H1 (cell line): ENCODE measurements around the gene MRPL50. TPM values are rescaled to one million over a fixed set of nuclear protein-coding genes. Genes with fewer than 3 reads are reported as not detected.
"Not testable (repeated sequence)": the region's sequence is repeated elsewhere in the genome, so short reads cannot be mapped to it uniquely, and the experiment has no call there.

Experiments
- CTCF ChIA-PET: fragments of 300-600 bp; sonication (Branson Sonifier 250); formaldehyde crosslinking; loops from one replicate; lab custom pipeline; 2021; ENCODE audit not compliant: partially characterized antibody; lab: Charles Lee
- POLR2A ChIA-PET: fragments of 300-600 bp; sonication (Branson Sonifier 250); formaldehyde crosslinking; loops from one replicate; lab custom pipeline; 2021; ENCODE audit warnings: inconsistent platforms; ENCODE audit not compliant: partially characterized antibody; lab: Charles Lee
- DNase-seq, 2 experiments: peaks; one replicate each; pipeline versions ENCODE4 v3.0.0 to v3.0.0-alpha.2; 2010 to 2022; ENCODE audit warnings: low spot score in 2 of 2, low read depth in 1 of 2, mixed read lengths in 1 of 2
- FAIRE-seq: peaks from 2 replicates; lab custom pipeline; 2011; peaks lifted over from hg19 to GRCh38; lab: Jason Lieb, UNC
- H2AFZ ChIP-seq: 2 replicates; pipeline ENCODE4 v1.8.1; 2012; ENCODE audit warnings: low read length, inconsistent platforms
- H2AK5ac ChIP-seq: 2 replicates; pipeline ENCODE4 v1.6.1; 2013; ENCODE audit warnings: low read depth, low read length
- H2BK120ac ChIP-seq: replicated peaks from 2 replicates; pipeline ENCODE3; 2013; ENCODE audit warnings: low read depth, low read length, inconsistent platforms
- H2BK12ac ChIP-seq: 2 replicates; pipeline ENCODE4 v1.6.1; 2013; ENCODE audit warnings: low read depth, low read length
- H2BK15ac ChIP-seq: 2 replicates; pipeline ENCODE4 v1.6.1; 2013; ENCODE audit warnings: low read length
- H2BK20ac ChIP-seq: 2 replicates; pipeline ENCODE4 v1.6.1; 2013; ENCODE audit warnings: low read length
- H2BK5ac ChIP-seq: 2 replicates; pipeline ENCODE4 v1.6.1; 2013; ENCODE audit warnings: low read depth, low read length
- H3K14ac ChIP-seq: 2 replicates; pipeline ENCODE4 v1.6.1; 2013; ENCODE audit warnings: inconsistent platforms; ENCODE audit not compliant: insufficient read length
- H3K18ac ChIP-seq: 2 replicates; pipeline ENCODE4 v1.6.1; 2013; ENCODE audit warnings: low read length; ENCODE audit errors: extremely low read depth
- H3K23ac ChIP-seq: 2 replicates; pipeline ENCODE4 v1.6.1; 2013; ENCODE audit warnings: inconsistent platforms; ENCODE audit not compliant: insufficient read length
- H3K23me2 ChIP-seq: 2 replicates; pipeline ENCODE4 v1.6.1; 2013; ENCODE audit warnings: low read depth, low read length
- H3K27ac ChIP-seq: 2 replicates; pipeline ENCODE4 v1.6.1; 2011; ENCODE audit warnings: low read depth, low read length, inconsistent platforms
- H3K27me3 ChIP-seq, 4 experiments: replicated peaks in 1 of 4; 1 replicate in 1 of 4; 2 replicates in 3 of 4; pipeline versions ENCODE4 v1.6.1 to v1.8.1; 2011 to 2013; ENCODE audit warnings: low read length in 3 of 4, mild to moderate bottlenecking in 3 of 4, inconsistent platforms in 2 of 4, mixed read lengths in 2 of 4, moderate library complexity in 1 of 4; ENCODE audit not compliant: control insufficient read depth in 3 of 4, insufficient read depth in 3 of 4; ENCODE audit errors: extremely low read depth in 1 of 4
- H3K36me3 ChIP-seq, 4 experiments: 2 replicates each; pipeline versions ENCODE4 v1.6.1 to v1.8.1; 2011 to 2013; ENCODE audit warnings: mild to moderate bottlenecking in 4 of 4, low read length in 3 of 4, moderate library complexity in 2 of 4, control low read depth in 1 of 4, inconsistent platforms in 1 of 4; ENCODE audit not compliant: insufficient read depth in 4 of 4, control insufficient read depth in 2 of 4
- H3K4ac ChIP-seq: replicated peaks from 2 replicates; pipeline ENCODE3; 2013; ENCODE audit warnings: low read length, low read depth, mixed read lengths, inconsistent platforms; ENCODE audit not compliant: insufficient read length
- H3K4me1 ChIP-seq, 4 experiments: replicated peaks in 1 of 4; 1 replicate in 1 of 4; 2 replicates in 3 of 4; pipeline versions ENCODE4 v1.6.1 to v1.8.1; 2011 to 2013; ENCODE audit warnings: low read length in 3 of 4, inconsistent platforms in 2 of 4, mixed read lengths in 1 of 4; ENCODE audit not compliant: insufficient read depth in 4 of 4, control insufficient read depth in 3 of 4
- H3K4me2 ChIP-seq, 2 experiments: 2 replicates each; pipeline versions ENCODE4 v1.6.1 to v1.8.1; 2011 to 2013; ENCODE audit warnings: low read depth in 2 of 2, low read length in 2 of 2, control low read depth in 1 of 2, inconsistent platforms in 1 of 2, mild to moderate bottlenecking in 1 of 2; ENCODE audit not compliant: insufficient read depth in 1 of 2
- H3K4me3 ChIP-seq, 4 experiments: fragments of 200-600, 300-600 bp in 1 of 4; sonication (generic), shearing (Covaris generic), sonication (Bioruptor Twin) in 1 of 4; 2 replicates each; pipeline versions ENCODE4 v1.5.1 to v1.8.1; 2011 to 2016; ENCODE audit warnings: low read length in 4 of 4, low read depth in 3 of 4, control low read depth in 2 of 4, inconsistent platforms in 2 of 4, mild to moderate bottlenecking in 2 of 4, mixed read lengths in 1 of 4, moderate library complexity in 1 of 4; ENCODE audit not compliant: insufficient read depth in 2 of 4; ENCODE audit errors: extremely low read depth in 1 of 4
- H3K56ac ChIP-seq: replicated peaks from 2 replicates; pipeline ENCODE3; 2013; ENCODE audit warnings: low read depth, mild to moderate bottlenecking, mixed read lengths, low read length, inconsistent platforms; ENCODE audit not compliant: insufficient read length
- H3K79me1 ChIP-seq: 2 replicates; pipeline ENCODE4 v1.6.1; 2013; ENCODE audit warnings: low read depth, low read length, control low read depth
- H3K79me2 ChIP-seq, 2 experiments: 2 replicates each; pipeline versions ENCODE4 v1.6.1 to v1.8.1; 2012 to 2013; ENCODE audit warnings: low read length in 2 of 2, mild to moderate bottlenecking in 2 of 2, inconsistent platforms in 1 of 2; ENCODE audit not compliant: insufficient read depth in 2 of 2, control insufficient read depth in 1 of 2
- H3K9ac ChIP-seq, 4 experiments: replicated peaks in 1 of 4; 1 replicate in 1 of 4; 2 replicates in 3 of 4; pipeline versions ENCODE4 v1.6.1 to v1.8.1; 2011 to 2013; ENCODE audit warnings: low read depth in 3 of 4, low read length in 3 of 4, control low read depth in 2 of 4, mild to moderate bottlenecking in 2 of 4, moderate library complexity in 2 of 4, inconsistent platforms in 1 of 4; ENCODE audit errors: extremely low read depth in 1 of 4
- H3K9me3 ChIP-seq, 2 experiments: 2 replicates each; pipeline versions ENCODE4 v1.6.1 to v1.8.1; 2012 to 2013; ENCODE audit warnings: mild to moderate bottlenecking in 2 of 2, moderate library complexity in 2 of 2, control low read depth in 1 of 2, inconsistent platforms in 1 of 2, low read depth in 1 of 2, low read length in 1 of 2, mixed read lengths in 1 of 2; ENCODE audit not compliant: insufficient read depth in 2 of 2
- H4K20me1 ChIP-seq, 2 experiments: replicated peaks in 1 of 2; 2 replicates each; pipeline versions ENCODE3 to v1.8.1; 2011 to 2013; ENCODE audit warnings: inconsistent platforms in 2 of 2, low read length in 2 of 2, mild to moderate bottlenecking in 1 of 2; ENCODE audit not compliant: insufficient read depth in 2 of 2, control insufficient read depth in 1 of 2
- H4K5ac ChIP-seq: 2 replicates; pipeline ENCODE4 v1.6.1; 2013; ENCODE audit warnings: low read length, low read depth, mixed read lengths, inconsistent platforms; ENCODE audit not compliant: insufficient read length
- H4K8ac ChIP-seq: 2 replicates; pipeline ENCODE4 v1.8.0; 2013; ENCODE audit warnings: mild to moderate bottlenecking, moderate library complexity, low read length, inconsistent platforms; ENCODE audit not compliant: insufficient read depth; ENCODE audit errors: extremely low read depth
- H4K91ac ChIP-seq: replicated peaks from 2 replicates; pipeline ENCODE3; 2013; ENCODE audit warnings: low read length, mixed read lengths, inconsistent platforms; ENCODE audit not compliant: insufficient read length
- EP300 ChIP-seq, 2 experiments: IDR thresholded peaks; 1 replicate in 1 of 2; 2 replicates in 1 of 2; pipeline ENCODE4 v1.6.1; 2011 to 2012; ENCODE audit warnings: low read depth in 2 of 2, low read length in 2 of 2, mild to moderate bottlenecking in 2 of 2, borderline replicate concordance in 1 of 2, inconsistent platforms in 1 of 2, moderate library complexity in 1 of 2
- WGBS, 2 experiments: shearing (Covaris generic) in 1 of 2; methylation state at CpG; one replicate each; pipeline versions ENCODE4 v1.1.6 to v1.1.7; 2013 to 2015; ENCODE audit warnings: low lambda C conversion rate in 2 of 2, mixed read lengths in 2 of 2, inconsistent platforms in 1 of 2, low coverage in 1 of 2, missing lambda C conversion rate in 1 of 2; ENCODE audit not compliant: insufficient replicate concordance in 2 of 2, insufficient coverage in 1 of 2, insufficient read length in 1 of 2; ENCODE audit errors: extremely low coverage in 1 of 2, missing lambda C conversion rate in 1 of 2; 5-methylcytosine and 5-hydroxymethylcytosine counted together
- polyA plus RNA-seq, 7 experiments: library from polyadenylated mRNA; depleted of rRNA in 3 of 7; stranded (reverse) in 5 of 7; unstranded in 2 of 7; fragments of >200 nt in 5 of 7; fragments of 200-250 nt in 2 of 7; gene quantifications; 1 replicate in 5 of 7; 2 replicates in 1 of 7; 4 replicates in 1 of 7; pipeline versions ENCODE4 v1.2.1 to v1.2.3, GENCODE V29; 2011 to 2013; ENCODE audit warnings: missing spikeins in 2 of 7, mixed read lengths in 2 of 7
- total RNA-seq: library from RNA; stranded (reverse); fragmentation: NEBNext Ultra II Directional; extraction: Animal tissue kit (Norgen Biotek cat#: 25700); gene quantifications from 2 replicates; pipeline ENCODE4 v1.2.1, GENCODE V29; 2021

Gene MRPL50
- total and polyA plus RNA-seq, 2 of the 8 experiments (the other 6 are each of a cell fraction or from before 2014, with no cell fraction given) = 17.8 to 25.1 TPM

- 89% methylated on average over 11 of the region's 11 CpGs; no CpG with 5 or more reads in 1 of the 2 experiments for WGBS, 2 experiments
- H3K79me2 ChIP-seq, H4K8ac ChIP-seq, H2BK5ac ChIP-seq, H3K4me1 ChIP-seq, H3K18ac ChIP-seq, H2BK20ac ChIP-seq, H4K91ac ChIP-seq, H2BK12ac ChIP-seq, H3K23ac ChIP-seq, H3K79me1 ChIP-seq, H4K20me1 ChIP-seq, H3K27me3 ChIP-seq, H3K27ac ChIP-seq, H3K14ac ChIP-seq, H2BK15ac ChIP-seq, H3K23me2 ChIP-seq, H3K9ac ChIP-seq, H2BK120ac ChIP-seq, FAIRE-seq, H3K4ac ChIP-seq, H3K4me2 ChIP-seq, H3K56ac ChIP-seq, H2AFZ ChIP-seq, DNase-seq, H2AK5ac ChIP-seq: not testable (repeated sequence)
- ChIA-PET POLR2A (interaction anchor here (1.4 kb wide), 1 partner anchor 14 kb away, joined by 3 read pairs; the partner anchor contains the start of genes MRPL50 and ZNF189), CTCF (interaction anchor here (1.1 kb wide), 1 partner anchor 14 kb away, joined by 4 read pairs; no protein-coding TSS in a partner anchor)
- peaks cover 0 to 32% (median 4%) of the 10 kb centered on the region in 4 experiments; a peak in 4 of 8 replicates for H3K36me3 ChIP-seq
- peaks cover 6 to 14% of the 10 kb centered on the region in 2 experiments; a peak in 2 of 4 replicates for H3K9me3 ChIP-seq
- peak in 1 of 2 experiments; percentile 83; a peak in 1 of 3 replicates for TF ChIP-seq EP300 (IDR thresholded peaks at IDR 0.05; ENCODE audit: borderline replicate concordance in 1 of 2, low read depth in 2 of 2, low read length in 2 of 2)
- peak within 1 kb of the TSS; percentile 62 for H4K5ac ChIP-seq
- H3K4me3 ChIP-seq = peak within 1 kb of the TSS in 1 of 4 experiments; percentile 2; a peak in 1 of 8 replicates
These were observed 13.4 kb downstream of the MRPL50 start, which contains the start of gene BAAT for GRCh38 chr9:101384873-101385536. TSS of gene BAAT (minus strand) at chr9:101385006. CDS start at chr9:101371404, 13,602 bp downstream.
